ENCODE data around the gene PRDM1. TPM values are rescaled to one million over a fixed set of nuclear protein-coding genes. Genes with fewer than 3 reads are reported as not detected.

The PRDM1 gene
- total RNA-seq, 4 donors from 2014 or later: 5.3 to 13.4 (median 10.6) TPM

DNA sequence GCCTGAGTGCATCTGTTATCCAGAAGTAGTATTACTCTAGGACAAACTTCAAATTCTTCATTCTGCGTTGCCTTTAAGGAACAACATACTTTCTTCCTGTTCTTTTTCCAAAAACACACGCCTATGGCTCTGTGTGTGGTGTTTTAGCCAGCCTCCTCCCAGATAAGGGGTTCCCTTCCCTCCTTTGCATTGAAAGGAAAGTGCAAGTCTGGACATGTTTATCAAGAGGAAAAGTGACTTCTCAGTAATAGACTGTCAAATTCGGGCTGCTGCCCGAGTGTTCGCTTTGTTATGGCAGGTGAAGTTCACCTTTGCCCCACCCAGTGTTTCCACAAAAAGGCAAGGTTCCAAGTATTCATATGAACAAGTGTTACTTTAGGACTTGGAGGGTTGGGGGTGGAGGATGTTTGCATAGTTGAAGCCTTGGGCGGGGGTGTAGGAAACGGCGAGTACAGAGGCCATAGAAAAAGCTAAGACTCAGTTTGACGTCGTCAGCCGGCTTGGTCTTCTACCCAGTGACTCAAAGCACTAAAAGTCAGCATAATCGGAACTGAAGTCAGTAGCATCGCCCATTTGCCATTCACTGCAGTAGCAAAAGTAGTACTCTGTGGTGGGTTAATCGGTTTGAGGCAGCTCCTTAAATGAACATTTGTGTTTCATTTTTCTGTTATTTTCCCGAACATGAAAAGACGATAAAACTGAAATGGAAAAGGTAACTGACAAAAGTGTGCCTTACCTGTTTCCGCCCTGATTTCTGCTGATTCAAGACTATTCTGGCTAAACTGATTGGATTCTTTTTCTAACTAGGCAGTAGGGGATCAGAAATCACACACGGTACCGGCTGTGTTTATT is 12.5 kb downstream of the PRDM1 start:
- TF ChIP-seq, protein P1, sequence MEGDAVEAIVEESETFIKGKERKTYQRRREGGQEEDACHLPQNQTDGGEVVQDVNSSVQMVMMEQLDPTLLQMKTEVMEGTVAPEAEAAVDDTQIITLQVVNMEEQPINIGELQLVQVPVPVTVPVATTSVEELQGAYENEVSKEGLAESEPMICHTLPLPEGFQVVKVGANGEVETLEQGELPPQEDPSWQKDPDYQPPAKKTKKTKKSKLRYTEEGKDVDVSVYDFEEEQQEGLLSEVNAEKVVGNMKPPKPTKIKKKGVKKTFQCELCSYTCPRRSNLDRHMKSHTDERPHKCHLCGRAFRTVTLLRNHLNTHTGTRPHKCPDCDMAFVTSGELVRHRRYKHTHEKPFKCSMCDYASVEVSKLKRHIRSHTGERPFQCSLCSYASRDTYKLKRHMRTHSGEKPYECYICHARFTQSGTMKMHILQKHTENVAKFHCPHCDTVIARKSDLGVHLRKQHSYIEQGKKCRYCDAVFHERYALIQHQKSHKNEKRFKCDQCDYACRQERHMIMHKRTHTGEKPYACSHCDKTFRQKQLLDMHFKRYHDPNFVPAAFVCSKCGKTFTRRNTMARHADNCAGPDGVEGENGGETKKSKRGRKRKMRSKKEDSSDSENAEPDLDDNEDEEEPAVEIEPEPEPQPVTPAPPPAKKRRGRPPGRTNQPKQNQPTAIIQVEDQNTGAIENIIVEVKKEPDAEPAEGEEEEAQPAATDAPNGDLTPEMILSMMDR (IDR thresholded peaks at IDR 0.05; ENCODE audit: low read depth): no peak

DNA sequence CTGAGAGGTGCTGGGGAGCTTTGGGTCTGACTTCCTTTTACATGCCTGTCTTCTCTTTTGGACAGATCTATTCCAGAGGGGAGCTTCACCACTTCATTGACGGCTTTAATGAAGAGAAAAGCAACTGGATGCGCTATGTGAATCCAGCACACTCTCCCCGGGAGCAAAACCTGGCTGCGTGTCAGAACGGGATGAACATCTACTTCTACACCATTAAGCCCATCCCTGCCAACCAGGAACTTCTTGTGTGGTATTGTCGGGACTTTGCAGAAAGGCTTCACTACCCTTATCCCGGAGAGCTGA is 13.1 kb downstream of the PRDM1 start:
- TF ChIP-seq, protein P1 (IDR thresholded peaks at IDR 0.05; ENCODE audit: low read depth): no peak

DNA sequence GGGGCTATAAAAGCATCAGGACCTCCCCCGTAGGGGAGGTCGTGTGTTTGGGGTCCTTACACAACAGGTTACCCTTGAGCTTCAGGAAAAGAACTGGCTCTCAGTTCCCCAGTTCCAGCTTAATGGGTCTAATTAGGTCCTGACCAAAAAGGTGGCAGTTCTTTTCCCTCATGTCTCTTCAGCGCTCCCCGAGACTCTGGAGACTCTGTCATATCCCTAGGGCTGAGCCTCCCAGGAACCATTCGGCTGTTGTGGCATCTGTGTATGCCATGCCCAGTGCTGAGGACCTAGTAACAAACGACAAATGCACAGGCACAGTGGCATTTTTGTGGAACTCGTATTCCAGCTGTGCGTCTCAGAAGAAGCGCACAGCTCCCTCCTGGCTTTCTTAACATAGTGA is 14.6 kb downstream of the PRDM1 start:
- TF ChIP-seq, protein P1 (IDR thresholded peaks at IDR 0.05; ENCODE audit: low read depth): no peak

DNA sequence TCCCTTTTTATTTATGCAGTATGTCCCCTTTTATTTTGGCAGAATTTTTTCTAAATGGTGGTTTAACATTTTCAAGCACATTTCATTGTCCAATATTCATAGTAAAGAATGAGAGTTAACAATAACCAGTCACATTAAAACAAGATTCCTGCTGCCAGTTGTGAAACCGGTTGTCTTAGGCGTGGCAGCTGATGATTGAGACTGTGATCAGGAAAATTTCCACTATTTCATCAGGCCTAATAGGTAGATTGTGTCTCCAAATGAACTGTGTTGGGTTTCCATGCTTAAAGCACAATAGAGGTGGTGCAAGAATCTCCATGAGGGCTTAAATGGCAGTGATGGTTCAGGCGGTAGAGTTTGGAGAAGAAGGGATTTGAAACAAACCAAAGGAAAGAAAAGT is 15.3 kb downstream of the PRDM1 start:
- TF ChIP-seq, protein P1 (IDR thresholded peaks at IDR 0.05; ENCODE audit: low read depth): no peak

DNA sequence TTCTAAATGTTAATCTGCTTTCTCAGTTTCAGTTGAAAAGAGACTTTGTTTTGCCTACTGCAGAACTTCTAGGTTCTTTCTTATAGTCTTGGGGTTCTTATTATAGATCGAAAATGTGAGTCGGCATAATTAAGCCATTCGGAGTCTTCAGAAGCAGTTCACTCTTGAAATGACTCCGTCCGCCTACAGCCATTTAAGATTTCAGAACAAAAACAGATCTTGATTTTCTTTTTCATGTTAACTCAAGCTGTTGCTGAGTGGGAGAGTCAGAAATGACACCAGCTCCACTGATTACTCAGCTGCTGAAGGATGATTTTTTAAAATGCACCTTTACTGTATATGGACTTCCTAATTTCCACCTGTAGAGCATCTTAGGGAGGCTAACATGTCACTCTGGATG is 15.9 kb downstream of the PRDM1 start:
- TF ChIP-seq, protein P1 (IDR thresholded peaks at IDR 0.05; ENCODE audit: low read depth): no peak

DNA sequence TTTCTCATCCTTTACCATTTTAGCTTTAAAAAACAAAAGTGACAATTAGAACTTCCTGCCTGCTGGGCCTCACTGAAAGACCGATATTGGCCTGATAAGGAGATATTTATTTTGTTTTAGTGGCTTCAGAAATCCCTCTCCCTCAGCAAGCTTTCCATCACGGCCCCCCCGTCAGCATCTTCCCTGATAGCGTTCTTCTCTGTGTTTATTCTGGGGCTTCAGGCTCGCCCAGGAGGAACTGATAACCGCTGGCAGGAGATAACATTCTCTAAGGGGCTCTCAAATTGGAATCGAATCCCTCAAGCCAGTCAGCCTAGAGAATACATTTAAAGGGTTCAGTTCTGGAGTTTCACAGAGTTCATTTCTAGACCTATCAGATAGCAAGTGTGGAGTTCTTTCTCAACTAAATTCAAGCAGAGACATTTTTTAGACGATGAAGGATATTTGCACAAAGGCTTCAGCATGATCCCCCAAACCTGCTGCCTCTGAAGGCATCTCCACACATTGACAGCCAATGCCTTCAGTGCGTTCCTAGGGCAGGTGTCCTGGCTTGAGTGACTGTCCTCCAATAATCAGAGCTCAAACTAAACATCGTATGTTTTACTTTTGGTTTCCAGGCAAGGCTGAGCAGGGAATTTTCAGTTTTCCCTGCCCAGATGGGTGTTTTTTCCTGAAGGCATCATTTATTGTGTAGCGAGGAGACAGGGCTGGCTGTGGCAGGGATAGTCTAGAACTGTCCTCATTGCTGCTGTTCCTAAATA is 17.0 kb downstream of the PRDM1 start:
- TF ChIP-seq, protein P1 (IDR thresholded peaks at IDR 0.05; ENCODE audit: low read depth): no peak

DNA sequence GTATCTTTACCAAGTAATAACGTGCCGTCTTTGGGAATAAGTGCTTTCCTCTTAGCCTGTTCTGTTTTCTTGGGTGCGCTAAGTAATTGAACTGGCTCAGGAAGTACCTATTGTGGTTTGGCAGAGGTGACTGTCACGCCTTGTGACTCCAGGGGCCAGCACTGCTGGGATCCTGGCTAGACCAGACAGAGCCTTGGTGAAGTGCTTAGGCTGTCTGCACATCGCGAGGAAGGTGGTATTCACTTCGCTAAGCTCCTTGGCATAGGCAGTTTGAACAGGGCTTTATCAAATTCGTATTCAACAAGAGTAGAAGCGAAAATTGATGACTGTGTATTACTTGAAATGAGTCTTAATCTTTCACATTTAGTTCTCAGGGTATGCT is 17.6 kb downstream of the PRDM1 start:
- TF ChIP-seq, protein P1 (IDR thresholded peaks at IDR 0.05; ENCODE audit: low read depth): no peak

All from subcutaneous adipose tissue (tissue), 4 donors.